Hepatocyte (in vitro differentiated cells): ENCODE data around the gene FEZ2.

Experiments used
- CTCF ChIP-seq: fragments of 200-600 bp; sonication (generic); IDR thresholded peaks from 2 replicates; pipeline ENCODE4 v1.5.1; 2016; ENCODE audit warnings: antibody characterized with exemption, mild to moderate bottlenecking; ENCODE audit not compliant: poor library complexity
- EZH2phosphoT487 ChIP-seq: fragments of 200-600 bp; sonication (generic); IDR thresholded peaks from one replicate; pipeline ENCODE4 v1.6.1; 2018; ENCODE audit warnings: antibody characterized with exemption, mild to moderate bottlenecking, low read depth, moderate library complexity; ENCODE audit not compliant: unreplicated experiment, severe bottlenecking

- no peak for TF ChIP-seq EZH2phosphoT487
- no peak for TF ChIP-seq CTCF
These were observed 15.0 kb downstream of the FEZ2 start for GRCh38 chr2:36582951-36583350.
